ENCODE results near the gene FAM221B.

DNA sequence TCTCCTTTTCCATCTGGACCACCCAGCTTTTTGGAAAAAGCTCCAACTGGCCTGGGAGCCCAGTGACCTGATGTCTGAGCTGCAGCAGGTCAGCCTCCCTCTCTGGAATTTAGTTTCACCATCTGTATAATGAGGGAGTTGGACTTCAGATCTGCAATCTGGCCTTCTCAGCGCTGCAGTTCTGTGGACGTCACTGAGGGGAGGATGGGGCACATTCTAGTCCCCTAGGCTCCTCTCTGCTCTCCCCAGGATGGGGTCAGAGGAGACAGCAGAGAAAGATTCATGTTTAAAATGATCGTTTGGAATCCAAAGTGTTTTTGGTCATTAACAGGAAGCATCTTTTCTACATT is 31.4 kb upstream of the FAM221B start:
- no peak for TF ChIP-seq CTCF (IDR thresholded peaks at IDR 0.05; ENCODE audit: low read depth, low read length)
- TF ChIP-seq EZH2phosphoT487 (IDR thresholded peaks at IDR 0.05; ENCODE audit: low read depth), result no peak
